BLaER1 treated with 17β-estradiol and CSF1 and Interleukin-3, amounts not matched to agents 10 nM and 100 nM (cell line): Measurements from ENCODE around the gene BLACAT1.

Source experiments
- H3K27ac ChIP-seq, 11 experiments: shearing (Covaris generic); formaldehyde crosslinking; 2 replicates each; pipeline ENCODE4 v1.8.1; 2022
- H3K27me3 ChIP-seq, 11 experiments: shearing (Covaris generic); formaldehyde crosslinking; 2 replicates each; pipeline ENCODE4 v1.8.1; 2022
- H3K36me3 ChIP-seq, 11 experiments: shearing (Covaris generic); formaldehyde crosslinking; 2 replicates each; pipeline ENCODE4 v1.8.1; 2022
- H3K4me1 ChIP-seq, 10 experiments: shearing (Covaris generic); formaldehyde crosslinking; 2 replicates each; pipeline ENCODE4 v1.8.1; 2022
- H3K4me2 ChIP-seq, 11 experiments: shearing (Covaris generic); formaldehyde crosslinking; 2 replicates each; pipeline ENCODE4 v1.8.1; 2022
- H3K4me3 ChIP-seq, 10 experiments: shearing (Covaris generic); formaldehyde crosslinking; 2 replicates each; pipeline ENCODE4 v1.8.1; 2022
- H3K9ac ChIP-seq, 11 experiments: shearing (Covaris generic); formaldehyde crosslinking; 2 replicates each; pipeline ENCODE4 v1.8.1; 2022
- H3K9me3 ChIP-seq, 11 experiments: shearing (Covaris generic); formaldehyde crosslinking; replicated peaks in 1 of 11; 2 replicates each; pipeline ENCODE4 v1.8.1; 2022
- H4K20me1 ChIP-seq, 11 experiments: shearing (Covaris generic); formaldehyde crosslinking; 2 replicates each; pipeline ENCODE4 v1.8.1; 2022
- Cebpa-rat ChIP-seq, 11 experiments: shearing (Covaris generic); IDR thresholded peaks; 2 replicates each; pipeline ENCODE4 v1.8.1; 2022

BLACAT1 gene

GRCh38 chr1:205455581-205456382 lies at the start of gene BLACAT1:
Gene BLACAT1 (minus strand): TSS chr1:205456045.
- H3K4me1 ChIP-seq, result peaks cover 0 to 4% (median under 1%) of the 10 kb centered on the region in 10 experiments; a peak in 4 of 20 replicates
- no peak for TF ChIP-seq Cebpa-rat (IDR thresholded peaks at IDR 0.05)
- 0 out of 20 replicates have a peak within 1 kb of the TSS, but pooled peaks of 1 of the 10 experiments have one; percentile 31 for H3K4me3 ChIP-seq
- H3K4me2 ChIP-seq, result peak within 1 kb of the TSS in 10 of 11 experiments; percentile 10 to 52 (median 24); a peak in 13 of 22 replicates
- H3K9ac ChIP-seq, result no peak within 1 kb of the TSS
- peaks cover 80 to 100% (median 97%) of the 10 kb centered on the region in 11 experiments for H3K27me3 ChIP-seq
- H4K20me1 ChIP-seq, result peaks cover 0 to 40% (median 16%) of the 10 kb centered on the region in 11 experiments; a peak in 12 of 22 replicates
- H3K27ac ChIP-seq, result no peak within 1 kb of the TSS
- peaks cover 0 to 7% (median 0%) of the 10 kb centered on the region in 11 experiments; a peak in 1 of 22 replicates for H3K9me3 ChIP-seq
- H3K36me3 ChIP-seq, result no peaks in the 10 kb centered on the region

GRCh38 chr1:205505076-205505729 lies 49.4 kb upstream of the BLACAT1 start:
- no peaks in the 10 kb centered on the region for H3K9me3 ChIP-seq
- H3K27me3 ChIP-seq, result no peaks in the 10 kb centered on the region
- peak overlapping the region; percentile 66 to 82 (median 76) for H3K4me3 ChIP-seq
- TF ChIP-seq Cebpa-rat (IDR thresholded peaks at IDR 0.05), result no peak
- H3K36me3 ChIP-seq, result no peaks in the 10 kb centered on the region
- peaks cover 0 to 25% (median 16%) of the 10 kb centered on the region in 11 experiments; a peak in 14 of 22 replicates for H4K20me1 ChIP-seq
- peak overlapping the region; percentile 75 to 85 (median 81) for H3K9ac ChIP-seq
- peak overlapping the region; percentile 92 to 100 (median 98) for H3K4me2 ChIP-seq
- peaks cover 17 to 52% (median 38%) of the 10 kb centered on the region in 10 experiments for H3K4me1 ChIP-seq
- H3K27ac ChIP-seq, result peak overlapping the region; percentile 27 to 83 (median 76); a peak in 21 of 22 replicates

GRCh38 chr1:205504311-205505075 lies 48.6 kb upstream of the BLACAT1 start, which contains the start of gene CDK18:
Gene CDK18 (plus strand): TSS chr1:205504669. CDS start chr1:205523168, 18,499 bp downstream.
- Histone ChIP-seq H3K4me3 (peak within 1 kb of the TSS; percentile 66 to 82 (median 76)), H3K36me3 (no peaks in the 10 kb centered on the region), H3K4me1 (peaks cover 17 to 55% (median 38%) of the 10 kb centered on the region in 10 experiments), H3K9me3 (no peaks in the 10 kb centered on the region), H3K9ac (peak within 1 kb of the TSS; percentile 75 to 85 (median 81)), H3K27me3 (no peaks in the 10 kb centered on the region), H3K4me2 (peak within 1 kb of the TSS; percentile 92 to 100 (median 98)), H3K27ac (peak within 1 kb of the TSS; percentile 27 to 83 (median 76); a peak in 21 of 22 replicates), H4K20me1 (peaks cover 0 to 25% (median 16%) of the 10 kb centered on the region in 11 experiments; a peak in 13 of 22 replicates)
- no peak for TF ChIP-seq Cebpa-rat (IDR thresholded peaks at IDR 0.05)

GRCh38 chr1:205502992-205503391 lies 47.1 kb upstream of the BLACAT1 start:
- Histone ChIP-seq H4K20me1 (peaks cover 0 to 21% (median 12%) of the 10 kb centered on the region in 11 experiments; a peak in 12 of 22 replicates), H3K9me3 (no peaks in the 10 kb centered on the region), H3K4me1 (peaks cover 17 to 54% (median 38%) of the 10 kb centered on the region in 10 experiments), H3K27ac (no peak overlapping the region), H3K27me3 (no peaks in the 10 kb centered on the region), H3K36me3 (no peaks in the 10 kb centered on the region), H3K9ac (no peak overlapping the region), H3K4me2 (0 out of 22 replicates have a peak overlapping the region, but pooled peaks of 1 of the 11 experiments have one; percentile 96), H3K4me3 (no peak overlapping the region)
- TF ChIP-seq Cebpa-rat (IDR thresholded peaks at IDR 0.05), result no peak

DNA sequence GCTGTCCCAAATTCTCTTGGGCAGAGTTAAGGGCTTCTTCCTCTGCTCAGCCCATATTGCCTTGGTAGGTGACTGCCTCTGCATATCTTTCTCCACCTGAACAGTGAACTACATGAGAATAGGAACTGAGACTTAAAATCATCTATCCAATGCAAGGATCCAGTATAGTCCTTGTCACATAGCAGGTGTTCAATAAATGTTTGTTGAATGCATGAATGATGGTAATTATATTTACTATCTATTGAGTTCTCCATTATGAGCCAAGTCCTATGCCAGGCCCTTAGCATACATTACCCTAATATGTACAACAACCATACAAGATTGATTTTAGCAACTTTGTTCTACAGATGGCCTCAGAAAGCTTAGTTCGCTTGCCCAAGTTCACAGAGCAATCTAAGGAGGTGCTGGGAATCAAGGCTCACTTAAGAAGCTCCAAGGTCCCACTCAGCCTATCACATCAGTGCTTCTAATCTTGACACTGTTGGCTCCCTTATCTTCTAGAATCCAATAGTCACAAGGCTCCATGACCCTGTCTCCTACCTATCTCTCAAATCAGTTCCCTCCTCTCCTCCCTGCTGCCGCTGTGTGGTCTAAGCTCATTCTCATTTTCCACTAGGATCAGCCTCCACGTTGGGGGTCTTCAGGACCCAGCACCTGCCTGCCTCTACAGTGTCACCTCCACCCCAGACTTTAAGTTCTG lies 46.4 kb upstream of the BLACAT1 start:
- Histone ChIP-seq H3K27me3 (no peaks in the 10 kb centered on the region), H3K4me1 (peaks cover 17 to 48% (median 38%) of the 10 kb centered on the region in 10 experiments), H3K9ac (no peak overlapping the region), H3K36me3 (no peaks in the 10 kb centered on the region), H3K4me3 (no peak overlapping the region), H4K20me1 (peaks cover 0 to 16% (median 9%) of the 10 kb centered on the region in 11 experiments; a peak in 11 of 22 replicates), H3K4me2 (no peak overlapping the region), H3K27ac (no peak overlapping the region), H3K9me3 (no peaks in the 10 kb centered on the region)
- no peak for TF ChIP-seq Cebpa-rat (IDR thresholded peaks at IDR 0.05)

GRCh38 chr1:205500240-205501233 lies 44.7 kb upstream of the BLACAT1 start:
- H4K20me1 ChIP-seq, result peaks cover 0 to under 1% (median 0%) of the 10 kb centered on the region in 11 experiments; a peak in 5 of 22 replicates
- peak overlapping the region in 5 of 11 experiments; percentile 5 to 41 (median 11); a peak in 3 of 22 replicates for H3K4me2 ChIP-seq
- H3K4me3 ChIP-seq, result no peak overlapping the region

DNA sequence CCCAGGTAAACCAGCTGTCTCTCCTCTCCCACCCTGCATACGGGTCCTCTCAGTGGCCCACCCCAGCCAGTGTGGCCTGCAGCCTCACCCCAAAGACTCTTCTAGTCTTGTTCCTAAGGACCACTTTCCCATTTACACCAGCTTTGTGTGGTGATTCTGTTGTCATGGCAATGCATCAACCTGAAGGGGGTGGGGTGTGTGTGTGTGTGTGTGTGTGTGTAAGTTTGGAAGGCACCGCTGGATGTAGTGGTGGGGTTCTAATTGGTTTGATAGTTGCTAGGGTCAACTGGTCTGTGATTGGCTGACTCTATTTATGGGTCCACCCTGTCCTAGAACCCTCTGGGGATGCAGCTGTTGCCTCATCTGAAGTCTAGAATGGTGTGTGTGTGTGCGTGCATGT lies 43.9 kb upstream of the BLACAT1 start:
- Histone ChIP-seq H3K9me3 (no peaks in the 10 kb centered on the region), H3K36me3 (no peaks in the 10 kb centered on the region), H3K4me1 (peaks cover 6 to 23% (median 15%) of the 10 kb centered on the region in 10 experiments), H3K4me2 (no peak overlapping the region), H3K27ac (no peak overlapping the region), H3K4me3 (no peak overlapping the region), H4K20me1 (no peaks in the 10 kb centered on the region), H3K9ac (no peak overlapping the region), H3K27me3 (no peaks in the 10 kb centered on the region)
- TF ChIP-seq Cebpa-rat (IDR thresholded peaks at IDR 0.05), result no peak

More at GRCh38 chr1:205500240-205501233, 44.7 kb upstream of the BLACAT1 start:
- no peaks in the 10 kb centered on the region for H3K36me3 ChIP-seq
- no peak overlapping the region for H3K27ac ChIP-seq
- peaks cover 12 to 31% (median 23%) of the 10 kb centered on the region in 10 experiments for H3K4me1 ChIP-seq
- TF ChIP-seq Cebpa-rat (IDR thresholded peaks at IDR 0.05), result no peak
- no peak overlapping the region for H3K9ac ChIP-seq
- H3K27me3 ChIP-seq, result no peaks in the 10 kb centered on the region
- H3K9me3 ChIP-seq, result no peaks in the 10 kb centered on the region
